HG03521 (cell line): ENCODE results near the gene CLASRP.
"Not testable (repeated sequence)": the region's sequence is repeated elsewhere in the genome, so short reads cannot be mapped to it uniquely, and the experiment has no call there.

Experiments used
- ATAC-seq: cut with Tn5 transposase; IDR thresholded peaks from one replicate; pipeline ENCODE4 v1.9.1; 2021; ENCODE audit warnings: mild to moderate bottlenecking, moderate library complexity; ENCODE audit not compliant: unreplicated experiment

The CLASRP gene, protein sequence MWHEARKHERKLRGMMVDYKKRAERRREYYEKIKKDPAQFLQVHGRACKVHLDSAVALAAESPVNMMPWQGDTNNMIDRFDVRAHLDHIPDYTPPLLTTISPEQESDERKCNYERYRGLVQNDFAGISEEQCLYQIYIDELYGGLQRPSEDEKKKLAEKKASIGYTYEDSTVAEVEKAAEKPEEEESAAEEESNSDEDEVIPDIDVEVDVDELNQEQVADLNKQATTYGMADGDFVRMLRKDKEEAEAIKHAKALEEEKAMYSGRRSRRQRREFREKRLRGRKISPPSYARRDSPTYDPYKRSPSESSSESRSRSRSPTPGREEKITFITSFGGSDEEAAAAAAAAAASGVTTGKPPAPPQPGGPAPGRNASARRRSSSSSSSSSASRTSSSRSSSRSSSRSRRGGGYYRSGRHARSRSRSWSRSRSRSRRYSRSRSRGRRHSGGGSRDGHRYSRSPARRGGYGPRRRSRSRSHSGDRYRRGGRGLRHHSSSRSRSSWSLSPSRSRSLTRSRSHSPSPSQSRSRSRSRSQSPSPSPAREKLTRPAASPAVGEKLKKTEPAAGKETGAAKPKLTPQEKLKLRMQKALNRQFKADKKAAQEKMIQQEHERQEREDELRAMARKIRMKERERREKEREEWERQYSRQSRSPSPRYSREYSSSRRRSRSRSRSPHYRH

DNA sequence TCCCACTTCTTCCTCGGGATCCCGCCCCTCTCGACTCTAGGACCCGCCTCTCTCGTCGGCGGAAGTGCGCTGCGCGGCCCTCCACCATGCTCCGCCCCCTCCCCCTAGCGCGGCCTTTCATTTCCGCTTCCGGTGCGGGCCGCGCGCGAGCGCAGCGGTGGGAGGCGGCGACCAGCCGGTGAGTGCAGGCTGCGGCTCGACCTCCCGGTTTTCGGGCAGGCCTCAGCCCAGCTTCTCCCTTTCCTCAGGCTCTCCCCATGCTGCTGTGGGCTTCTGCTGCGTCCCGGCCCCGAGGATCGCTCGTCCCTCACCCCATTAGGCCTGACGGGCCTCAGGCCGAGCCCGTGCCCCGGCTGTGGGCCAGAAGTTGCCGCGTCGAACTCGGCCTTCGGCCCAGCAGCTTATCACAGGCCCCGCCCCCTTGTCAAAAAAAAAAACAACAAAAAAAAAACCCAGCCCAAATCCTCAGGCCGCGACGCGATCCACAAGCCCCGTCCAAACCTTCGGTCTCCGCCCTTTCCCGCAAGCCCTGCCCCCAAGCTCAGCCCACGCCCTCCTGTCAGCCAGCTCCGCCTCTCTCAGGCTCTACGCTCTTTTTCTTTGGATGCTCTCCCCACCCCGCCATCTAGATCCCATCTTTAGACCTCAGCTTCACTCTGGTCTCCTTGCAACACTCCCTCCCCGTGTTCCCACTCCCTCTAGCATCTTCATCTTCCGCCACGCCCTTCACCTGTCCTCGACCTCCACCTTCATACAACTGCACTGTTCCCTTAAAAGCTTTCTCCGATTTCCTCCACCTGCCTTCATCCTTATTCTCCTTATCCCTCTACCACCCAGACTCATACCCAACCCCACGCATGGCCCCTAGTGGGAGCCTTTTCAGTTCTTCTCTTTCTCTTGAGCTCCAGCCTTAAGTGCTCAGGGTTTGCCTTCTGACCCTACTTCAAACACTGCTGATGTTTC is at the start of gene CLASRP:
Gene CLASRP, plus strand, starts transcription at position 115 of the 963 bp plus-strand sequence. CDS start 1,168 bp downstream, outside the sequence.
- ATAC-seq: peak; percentile 85

DNA sequence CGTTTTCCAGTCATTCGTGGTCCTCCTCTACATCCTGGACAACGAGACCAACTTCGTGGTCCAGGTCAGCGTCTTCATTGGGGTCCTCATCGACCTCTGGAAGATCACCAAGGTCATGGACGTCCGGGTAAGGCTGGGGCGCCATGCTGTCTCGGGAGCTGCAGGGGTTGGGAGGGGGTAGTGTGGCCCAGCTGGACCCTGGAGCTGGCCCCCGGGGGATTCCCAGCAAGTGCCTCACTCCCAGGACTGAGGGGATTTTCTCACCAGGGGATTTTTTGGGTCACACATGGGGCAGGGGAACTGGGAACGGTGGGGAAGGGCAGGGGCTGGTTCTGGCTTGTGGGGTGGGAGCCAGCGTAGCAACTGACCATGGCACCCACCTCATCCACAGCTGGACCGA is 48.4 kb upstream of the CLASRP start:
- ATAC-seq: no peak

DNA sequence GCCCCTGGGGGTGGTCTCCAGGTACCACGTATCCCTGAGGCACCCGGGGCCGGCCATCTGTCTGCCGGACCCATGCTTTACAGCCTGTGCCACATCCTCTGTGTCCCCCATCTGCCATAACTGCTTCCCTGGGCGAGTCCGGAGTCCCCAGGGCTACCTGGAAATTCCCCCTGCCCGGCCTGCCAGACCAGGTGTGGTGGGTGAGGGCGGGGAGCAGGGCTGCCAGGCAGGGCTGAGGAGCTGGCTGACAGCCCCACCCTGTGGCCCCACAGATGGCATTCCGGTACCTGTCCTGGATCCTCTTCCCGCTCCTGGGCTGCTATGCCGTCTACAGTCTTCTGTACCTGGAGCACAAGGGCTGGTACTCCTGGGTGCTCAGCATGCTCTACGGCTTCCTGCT is 47.9 kb upstream of the CLASRP start:
- ATAC-seq: no peak

DNA sequence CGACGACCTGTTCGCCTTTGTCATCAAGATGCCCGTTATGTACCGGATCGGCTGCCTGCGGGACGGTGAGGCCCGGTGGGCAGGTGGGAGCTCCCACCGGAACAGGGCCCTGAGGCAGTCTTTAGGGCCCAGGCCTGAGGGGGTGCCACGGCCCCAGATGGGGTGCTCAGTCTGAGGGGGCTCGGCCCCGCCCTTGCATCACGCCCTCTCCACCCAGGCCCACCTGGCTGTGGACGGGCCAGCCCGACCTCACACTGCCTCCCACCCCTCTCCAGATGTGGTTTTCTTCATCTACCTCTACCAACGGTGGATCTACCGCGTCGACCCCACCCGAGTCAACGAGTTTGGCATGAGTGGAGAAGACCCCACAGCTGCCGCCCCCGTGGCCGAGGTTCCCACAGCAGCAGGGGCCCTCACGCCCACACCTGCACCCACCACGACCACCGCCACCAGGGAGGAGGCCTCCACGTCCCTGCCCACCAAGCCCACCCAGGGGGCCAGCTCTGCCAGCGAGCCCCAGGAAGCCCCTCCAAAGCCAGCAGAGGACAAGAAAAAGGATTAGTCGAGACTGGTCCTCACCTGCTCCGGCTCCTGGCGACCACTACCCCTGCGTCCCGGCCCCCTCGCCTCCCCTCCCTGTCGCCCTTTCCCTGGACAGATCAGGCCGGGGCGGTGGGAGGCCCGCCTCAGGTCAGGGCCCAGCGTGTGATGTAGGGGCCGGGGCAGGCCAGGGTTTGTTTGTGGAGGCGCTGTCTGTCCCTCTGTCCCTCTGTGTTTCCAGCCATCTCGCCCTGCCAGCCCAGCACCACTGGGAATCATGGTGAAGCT is 46.3 kb upstream of the CLASRP start:
- no peak for ATAC-seq

DNA sequence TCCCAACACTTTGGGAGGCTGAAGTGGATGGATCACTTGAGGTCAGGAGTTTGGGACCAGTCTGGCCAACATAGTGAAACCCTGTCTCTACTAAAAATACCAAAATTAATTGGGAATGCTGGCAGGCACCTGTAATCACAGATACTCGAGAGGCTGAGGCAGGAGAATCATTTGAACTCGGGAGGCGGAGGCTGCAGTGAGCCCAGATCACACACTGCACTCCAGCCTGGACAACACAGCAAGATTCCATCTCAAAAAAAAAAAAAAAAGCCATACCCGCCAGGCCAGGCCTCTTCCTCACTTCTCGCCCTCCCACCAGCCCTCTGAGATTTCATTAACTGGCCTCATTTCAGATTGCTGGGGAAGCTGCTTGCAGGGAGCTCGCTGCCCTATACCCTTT is 45.3 kb upstream of the CLASRP start:
- ATAC-seq: no peak

DNA sequence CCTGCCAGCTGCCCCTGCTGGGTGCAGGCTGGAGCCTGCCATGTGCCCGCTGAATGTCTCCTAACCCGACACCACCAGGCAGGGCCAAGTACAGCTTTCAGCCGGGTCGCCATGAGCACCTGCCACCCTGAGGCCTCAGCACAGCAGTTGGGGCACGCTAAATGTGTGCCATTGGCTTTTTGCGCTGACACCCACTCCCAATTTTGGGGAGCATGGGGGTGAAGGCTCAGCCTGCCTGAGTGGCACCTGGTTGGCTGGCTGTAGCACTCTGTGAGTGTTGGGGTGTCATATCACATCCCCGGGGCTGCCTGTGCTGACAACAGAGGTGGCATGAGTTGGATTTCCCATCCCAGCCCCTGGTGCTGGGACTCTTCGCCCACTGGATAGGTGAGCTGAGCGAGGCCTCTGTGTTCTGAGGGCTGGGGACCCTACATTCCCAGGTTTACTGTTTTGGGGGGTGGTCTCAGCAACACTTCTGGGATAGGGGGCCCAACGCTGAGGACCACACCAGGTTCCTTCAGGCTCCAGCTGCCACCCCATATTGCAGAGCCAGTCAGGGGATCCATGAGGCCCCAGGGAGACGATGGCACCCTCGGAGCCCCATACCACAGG is 44.8 kb upstream of the CLASRP start:
- ATAC-seq: no peak

DNA sequence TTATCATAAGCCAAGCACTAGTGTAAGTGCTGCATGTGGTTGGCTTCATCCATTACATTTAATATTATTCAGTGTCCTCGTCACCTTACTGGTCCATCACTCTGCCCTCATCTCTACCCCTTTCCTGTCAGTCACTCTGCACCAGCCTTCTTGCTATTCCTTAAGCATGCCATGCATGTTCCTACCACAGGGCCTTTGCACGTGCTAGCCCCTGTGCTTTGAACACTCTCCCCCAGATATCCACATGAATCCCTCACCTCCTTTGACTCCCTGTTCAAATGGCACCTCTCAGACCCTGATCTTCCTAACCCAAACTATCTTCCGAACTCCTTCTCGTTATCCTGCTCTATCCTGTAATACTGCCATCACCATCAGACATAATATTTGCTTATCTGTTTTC is 40.8 kb upstream of the CLASRP start:
- no peak for ATAC-seq

DNA sequence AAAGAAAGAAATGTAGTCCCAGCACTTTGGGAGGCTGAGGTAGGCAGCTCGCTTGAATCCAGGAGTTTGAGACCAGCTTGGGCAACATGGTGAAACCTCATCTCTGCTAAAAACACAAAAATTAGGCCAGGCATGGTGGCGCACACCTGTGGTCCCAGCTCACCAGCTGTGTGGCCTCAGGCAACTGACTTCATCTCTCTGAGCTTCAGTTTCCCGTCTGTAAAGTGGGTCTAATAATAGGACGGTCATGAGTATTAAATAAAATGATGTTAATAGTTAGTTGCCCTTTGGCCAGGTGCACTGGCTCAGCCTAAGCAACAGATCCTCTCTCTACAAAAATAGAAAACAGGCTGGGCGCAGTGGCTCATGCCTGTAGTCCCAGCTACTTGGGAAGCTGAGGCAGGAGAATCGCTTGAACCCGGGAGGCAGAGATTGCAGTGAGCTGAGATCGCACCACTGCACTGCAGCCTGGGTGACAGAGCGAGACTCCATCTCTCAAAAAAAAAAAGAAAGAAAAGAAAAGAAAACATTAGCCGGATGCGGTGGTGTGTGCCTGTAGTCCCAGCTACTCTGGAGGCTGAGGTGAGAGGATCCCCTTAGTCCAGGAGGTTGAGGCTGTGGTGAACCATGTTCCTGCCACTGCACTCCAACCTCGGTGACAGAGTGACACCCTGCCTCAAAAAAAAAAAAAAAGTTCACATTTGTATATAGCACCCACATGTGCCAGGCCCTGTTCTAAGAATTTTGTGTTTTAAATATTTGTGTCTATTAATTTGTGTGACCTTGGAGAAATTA is 39.5 kb upstream of the CLASRP start:
- ATAC-seq: not testable (repeated sequence)

DNA sequence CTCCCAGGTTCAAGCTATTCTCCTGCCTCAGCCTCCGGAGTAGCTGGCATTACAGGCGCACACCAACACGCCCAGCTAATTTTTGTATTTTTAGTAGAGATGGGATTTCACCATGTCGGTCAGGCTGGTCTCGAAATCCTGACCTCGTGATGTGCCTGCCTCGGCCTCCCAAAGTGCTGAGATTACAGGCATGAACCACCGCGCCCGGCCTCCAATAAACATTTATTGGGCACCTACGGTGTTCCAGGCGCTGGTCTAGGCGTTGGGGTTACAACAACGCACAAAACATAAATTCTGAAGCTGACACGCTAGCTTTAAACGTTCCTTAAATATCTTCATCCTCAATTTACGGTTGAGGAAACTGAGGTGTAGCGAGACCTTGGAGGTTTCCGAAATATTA is 38.2 kb upstream of the CLASRP start:
- ATAC-seq: not testable (repeated sequence)

DNA sequence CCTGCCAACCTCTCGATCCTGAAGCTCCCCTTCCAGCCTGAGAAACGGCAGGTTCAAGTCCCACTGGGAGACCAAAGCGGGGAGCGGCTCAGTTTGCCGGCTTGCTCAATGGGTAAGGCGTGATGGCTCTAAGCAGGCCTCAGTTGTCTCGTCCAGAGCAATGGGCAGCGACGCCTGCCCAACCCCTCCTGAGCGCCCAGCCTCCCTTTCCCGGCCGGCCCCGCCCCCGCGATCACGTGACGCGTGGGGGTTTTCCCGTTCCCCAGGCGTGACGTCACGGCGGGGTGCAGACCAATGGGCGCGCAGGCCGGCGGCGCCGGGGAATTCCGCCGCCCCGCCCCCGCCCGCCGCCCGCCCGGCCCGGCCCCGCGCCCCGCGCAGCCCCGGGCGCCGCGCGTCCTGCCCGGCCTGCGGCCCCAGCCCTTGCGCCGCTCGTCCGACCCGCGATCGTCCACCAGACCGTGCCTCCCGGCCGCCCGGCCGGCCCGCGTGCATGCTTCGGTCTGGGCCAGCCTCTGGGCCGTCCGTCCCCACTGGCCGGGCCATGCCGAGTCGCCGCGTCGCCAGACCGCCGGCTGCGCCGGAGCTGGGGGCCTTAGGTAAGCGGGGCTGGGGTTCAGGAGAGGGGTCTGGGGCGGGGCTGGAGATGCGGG is 37.6 kb upstream of the CLASRP start, which contains the start of gene RELB:
Gene RELB, plus strand, starts transcription at position 378 of the 653 bp plus-strand sequence. Its CDS starts 116 bp downstream, at position 494.
- peak; percentile 45 for ATAC-seq

DNA sequence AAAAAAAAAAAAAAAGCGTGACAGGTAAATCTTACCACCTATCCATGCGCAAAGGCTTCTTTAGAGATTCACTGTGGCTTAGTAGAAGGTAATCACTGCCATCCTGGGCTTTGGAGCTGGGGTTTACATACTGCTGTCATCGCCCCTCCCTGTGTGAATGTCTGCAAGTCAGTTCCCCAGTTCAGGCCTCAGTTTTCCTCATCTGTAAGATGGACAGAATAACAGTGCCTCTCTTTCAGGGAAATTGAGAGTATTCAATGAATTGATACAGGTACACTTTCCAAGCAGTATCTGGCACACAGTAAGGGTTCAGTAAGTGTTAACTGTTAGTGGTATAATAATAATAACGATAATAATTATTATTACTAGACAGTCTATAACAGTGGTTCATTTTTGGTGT is 35.4 kb upstream of the CLASRP start:
- no peak for ATAC-seq

DNA sequence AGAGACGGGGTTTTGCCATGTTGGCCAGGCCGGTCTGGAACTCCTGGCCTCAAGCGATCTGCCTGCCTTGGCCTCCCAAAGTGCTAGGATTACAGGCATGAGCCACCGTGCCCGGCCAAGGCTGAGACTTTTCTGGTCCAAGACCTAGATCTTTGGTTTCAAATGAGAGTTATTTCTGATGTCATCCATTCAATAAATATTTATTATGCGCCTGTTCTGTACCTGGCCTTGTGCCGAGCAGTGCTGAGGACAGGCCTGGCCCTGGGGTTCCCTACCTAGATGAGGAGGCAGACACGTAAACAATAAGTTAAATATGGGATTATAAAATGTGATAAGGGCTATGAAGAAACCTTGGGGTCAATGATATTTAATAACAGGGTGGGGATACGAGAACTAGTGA is 33.1 kb upstream of the CLASRP start:
- no peak for ATAC-seq

DNA sequence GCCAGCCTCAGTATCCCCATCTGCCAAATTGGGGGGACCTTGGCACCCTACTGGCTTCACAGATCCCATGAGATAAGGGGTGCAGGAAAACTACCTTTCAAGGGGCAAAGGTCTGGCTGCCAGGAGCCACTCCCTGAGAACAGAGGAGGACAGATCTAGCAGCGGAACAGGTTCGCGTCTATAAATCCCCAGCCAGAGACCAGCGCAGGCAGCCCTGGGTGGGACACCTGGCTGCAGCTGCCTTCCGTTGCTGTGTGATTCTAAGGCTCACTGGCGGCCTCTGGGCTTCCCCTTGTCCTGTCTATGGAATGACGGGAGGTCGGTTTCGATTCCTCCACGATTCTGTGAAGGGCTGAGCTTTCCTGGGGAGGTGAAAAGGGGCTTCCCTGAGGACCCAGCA is 30.3 kb upstream of the CLASRP start:
- no peak for ATAC-seq

DNA sequence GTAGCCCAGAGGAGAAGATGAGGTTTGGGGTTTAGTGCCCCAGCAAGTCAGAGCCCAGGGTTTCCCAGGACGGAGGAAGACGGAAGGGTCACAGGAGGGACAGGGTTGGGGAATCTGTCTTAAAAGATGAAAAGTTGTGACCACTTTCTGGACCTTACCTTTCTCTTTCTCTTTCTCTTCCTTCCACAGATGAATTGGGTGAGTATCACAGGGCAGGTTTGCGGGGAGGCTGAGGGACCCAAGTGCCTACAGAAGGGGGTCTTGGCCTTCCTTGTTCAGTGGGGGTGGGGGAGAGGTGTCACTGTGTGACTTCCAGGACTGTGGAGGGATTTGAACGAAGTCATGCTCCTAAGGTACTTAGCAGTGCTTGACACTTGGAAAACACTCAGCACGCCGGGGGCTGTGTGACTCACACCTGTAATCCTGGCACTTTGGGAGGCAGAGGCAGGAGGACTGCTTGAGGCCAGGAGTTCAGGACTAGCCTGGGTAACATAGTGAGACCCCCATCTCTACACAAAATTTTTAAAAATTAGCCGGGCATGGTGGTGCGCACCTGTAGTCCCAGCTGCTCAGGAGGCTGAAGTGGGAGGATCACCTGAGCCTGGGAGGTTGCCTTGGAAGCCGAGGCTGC is 29.1 kb upstream of the CLASRP start:
- no peak for ATAC-seq

DNA sequence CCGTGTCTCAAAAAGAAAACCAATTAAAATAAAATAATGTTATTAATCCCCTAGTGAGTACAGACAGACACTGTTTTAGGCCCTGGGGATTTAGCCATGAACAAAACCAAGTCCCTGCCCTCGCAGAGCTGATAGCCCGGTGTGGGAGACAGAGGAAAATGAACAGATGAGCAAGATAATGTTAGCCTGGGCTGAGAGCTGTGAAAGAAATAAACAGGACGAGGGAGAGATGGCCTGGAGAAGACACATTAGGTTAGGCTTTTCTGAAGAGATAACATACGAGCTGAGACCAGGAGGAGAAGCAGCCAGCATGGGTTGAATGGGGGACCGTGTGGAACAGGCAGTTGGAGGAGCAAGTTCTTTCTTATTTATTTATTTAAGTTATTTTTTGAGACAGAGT is 28.5 kb upstream of the CLASRP start:
- ATAC-seq: no peak

DNA sequence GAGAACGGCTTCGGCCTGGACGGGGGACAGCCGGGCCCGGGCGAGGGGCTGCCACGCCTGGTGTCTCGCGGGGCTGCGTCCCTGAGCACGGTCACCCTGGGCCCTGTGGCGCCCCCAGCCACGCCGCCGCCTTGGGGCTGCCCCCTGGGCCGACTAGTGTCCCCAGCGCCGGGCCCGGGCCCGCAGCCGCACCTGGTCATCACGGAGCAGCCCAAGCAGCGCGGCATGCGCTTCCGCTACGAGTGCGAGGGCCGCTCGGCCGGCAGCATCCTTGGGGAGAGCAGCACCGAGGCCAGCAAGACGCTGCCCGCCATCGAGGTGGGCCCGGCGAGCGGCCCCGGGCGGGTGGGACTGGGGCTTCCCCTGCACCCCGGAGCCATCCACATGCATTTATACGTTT is 26.9 kb upstream of the CLASRP start:
- ATAC-seq: no peak

DNA sequence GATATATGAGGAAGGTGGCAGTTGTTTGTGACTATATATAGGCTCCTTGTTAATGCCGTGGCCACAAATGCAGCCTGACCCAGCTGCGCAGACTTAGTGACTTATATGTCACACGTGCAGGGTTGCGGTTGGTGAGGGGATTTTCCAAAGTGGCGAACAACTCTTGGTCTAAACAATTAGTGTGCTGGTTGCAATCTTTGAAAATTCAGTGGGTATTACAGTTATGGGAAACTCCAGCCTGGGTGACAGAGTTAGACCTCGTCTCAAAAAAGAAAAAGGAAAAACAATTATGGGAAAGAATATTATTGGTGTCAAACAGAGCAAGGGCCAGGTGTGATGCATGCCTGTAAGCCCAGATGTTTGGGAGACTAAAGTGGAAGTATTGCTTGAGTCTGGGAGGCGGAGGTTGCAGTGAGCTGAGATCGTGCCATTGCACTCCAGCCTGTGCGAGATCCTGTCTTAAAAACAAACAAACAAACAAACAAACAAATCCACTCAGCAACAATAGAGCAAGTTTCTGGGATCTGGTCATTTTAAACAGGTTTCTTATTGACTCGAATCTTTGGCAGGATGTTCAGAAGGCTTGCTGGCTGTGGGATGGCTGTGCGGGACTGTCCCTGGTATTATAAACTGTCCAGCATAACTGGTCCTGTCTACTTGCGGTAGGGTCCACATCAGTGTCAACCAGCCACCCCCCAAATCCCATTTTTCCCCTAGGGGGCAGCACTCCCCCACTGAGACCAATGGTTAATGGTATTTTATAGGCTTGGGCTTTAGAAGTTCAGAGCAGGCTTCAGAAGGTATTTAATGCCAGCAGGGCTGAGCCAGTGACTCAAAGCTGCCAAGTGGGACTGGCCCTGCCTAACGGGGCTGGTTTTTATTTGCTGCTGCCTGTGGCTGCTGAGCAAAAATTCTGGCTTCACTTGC is 22.2 kb upstream of the CLASRP start:
- ATAC-seq: peak; percentile 73
